HG03280 (cell line): Measurements from ENCODE around the gene MZB1.
"Not testable (repeated sequence)": the region's sequence is repeated elsewhere in the genome, so short reads cannot be mapped to it uniquely, and the experiment has no call there.

Experiments
- ATAC-seq: cut with Tn5 transposase; IDR thresholded peaks from one replicate; pipeline ENCODE4 v1.9.1; 2021; ENCODE audit warnings: mild to moderate bottlenecking, moderate library complexity; ENCODE audit not compliant: unreplicated experiment

Gene MZB1

GRCh38 chr5:139378101-139378825 lies 11.4 kb downstream of the MZB1 start:
- no peak for ATAC-seq

DNA sequence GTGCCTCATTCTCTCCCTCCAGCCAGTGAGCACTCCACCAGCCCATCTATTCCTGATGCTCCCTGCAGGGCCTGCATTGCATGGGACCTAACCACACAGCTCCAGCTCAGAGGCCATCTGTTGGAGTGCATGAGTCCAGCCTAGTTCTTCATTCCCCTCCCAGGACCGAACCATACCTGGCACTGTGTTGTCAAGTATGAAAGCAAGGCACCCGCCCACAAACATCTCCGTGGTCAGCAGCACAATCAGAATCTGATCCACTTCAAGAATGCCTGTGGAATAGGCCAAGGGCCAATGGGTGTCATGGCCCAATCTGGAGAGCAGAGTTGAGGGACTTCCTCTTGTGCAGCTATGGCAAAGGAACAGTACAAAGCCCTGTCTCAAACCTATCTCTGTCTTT lies 12.5 kb downstream of the MZB1 start:
- no peak for ATAC-seq

DNA sequence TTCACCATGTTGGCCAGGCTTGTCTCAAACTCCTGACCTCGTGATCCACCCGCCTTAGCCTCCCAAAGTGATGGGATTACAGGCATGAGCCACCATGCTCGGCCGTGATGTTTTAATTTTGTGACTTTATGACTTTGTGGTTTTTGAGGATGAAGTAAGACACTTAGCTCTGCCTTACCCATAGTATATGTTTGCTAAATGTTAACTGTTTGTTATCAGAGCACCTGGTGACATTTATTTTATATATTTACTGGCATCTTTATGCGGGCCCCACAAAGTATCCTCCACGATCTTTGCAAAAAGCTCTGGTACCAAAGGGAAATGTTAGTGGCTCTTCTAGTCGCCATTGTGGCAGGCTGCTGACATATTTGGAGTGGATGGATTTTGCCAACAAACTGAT lies 13.3 kb downstream of the MZB1 start:
- ATAC-seq, result no peak

- no peak for ATAC-seq
Measured at GRCh38 chr5:139374909-139375308, 14.8 kb downstream of the MZB1 start.

GRCh38 chr5:139371482-139372435 lies 18.0 kb downstream of the MZB1 start:
- no peak for ATAC-seq

DNA sequence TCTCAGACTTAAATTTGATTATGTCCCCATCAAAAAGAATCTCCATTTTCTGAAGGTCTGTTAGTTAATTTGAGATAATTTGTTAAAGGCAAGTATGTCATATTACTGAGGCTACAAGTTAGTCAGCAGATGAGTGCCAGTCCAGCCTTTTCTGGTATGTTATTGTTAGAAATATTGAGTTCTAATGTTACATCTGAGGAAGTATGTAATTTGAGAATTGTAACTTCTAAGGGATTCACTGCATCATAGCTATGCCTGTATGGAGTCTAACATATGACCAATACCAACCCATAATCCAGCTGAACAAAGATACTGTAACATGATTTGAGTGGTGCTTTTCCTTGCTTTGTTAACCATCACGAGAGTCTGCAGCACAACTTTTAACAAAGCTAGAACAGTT lies 20.5 kb downstream of the MZB1 start:
- ATAC-seq, result no peak

GRCh38 chr5:139368613-139369012 lies 21.1 kb downstream of the MZB1 start:
- no peak for ATAC-seq

GRCh38 chr5:139364466-139364865 lies 25.2 kb downstream of the MZB1 start:
- no peak for ATAC-seq

- ATAC-seq, result no peak
Measured at GRCh38 chr5:139363937-139364336, 25.8 kb downstream of the MZB1 start.

DNA sequence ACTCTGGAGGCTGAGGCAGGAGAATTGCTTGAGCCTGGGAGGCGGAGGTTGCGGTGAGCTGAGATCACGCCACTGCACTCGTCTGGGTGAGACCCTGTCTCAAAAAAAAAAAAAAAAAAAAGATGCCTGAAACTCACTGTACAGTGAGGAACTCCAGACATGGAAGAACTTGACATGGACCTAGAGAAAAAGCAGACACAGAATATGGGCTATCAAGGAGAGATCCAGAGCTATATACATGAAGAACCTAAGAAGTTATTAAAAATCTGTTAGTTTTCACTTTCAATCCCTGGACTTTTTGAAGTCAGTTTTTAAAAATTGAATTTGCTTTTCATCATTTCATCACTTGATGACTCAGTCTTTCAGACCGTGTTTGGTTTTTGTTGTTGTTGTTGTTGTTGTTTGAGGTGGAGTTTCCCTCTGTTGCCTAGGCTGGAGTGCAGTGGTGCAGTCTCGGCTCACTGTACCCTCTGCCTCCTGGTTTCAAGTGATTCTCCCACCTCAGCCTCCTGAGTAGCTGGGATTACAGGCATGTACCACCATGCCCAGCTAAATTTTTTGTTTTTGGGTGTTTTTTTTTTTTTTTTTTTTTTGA lies 27.8 kb downstream of the MZB1 start:
- ATAC-seq, result no peak

DNA sequence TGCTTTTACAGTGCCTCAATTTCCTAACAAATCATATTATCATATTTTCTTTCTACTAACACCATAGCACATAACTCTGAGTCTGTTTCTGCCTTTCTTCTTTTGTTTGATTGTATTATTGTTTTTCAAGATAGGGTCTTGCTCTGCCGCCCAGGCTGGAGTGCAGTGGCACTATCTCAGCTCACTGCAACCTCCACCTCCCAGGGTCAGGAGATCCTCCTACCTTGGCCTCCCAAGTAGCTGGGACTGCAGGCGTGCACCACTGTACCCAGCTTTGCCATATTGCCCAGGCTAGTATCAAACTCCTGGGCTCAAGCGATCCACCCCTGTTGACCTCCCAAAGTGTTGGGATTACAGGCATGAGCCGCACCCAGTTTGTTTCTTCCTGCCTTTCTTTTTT lies 29.3 kb downstream of the MZB1 start:
- ATAC-seq, result no peak

GRCh38 chr5:139358064-139358463 lies 31.6 kb downstream of the MZB1 start:
- no peak for ATAC-seq

DNA sequence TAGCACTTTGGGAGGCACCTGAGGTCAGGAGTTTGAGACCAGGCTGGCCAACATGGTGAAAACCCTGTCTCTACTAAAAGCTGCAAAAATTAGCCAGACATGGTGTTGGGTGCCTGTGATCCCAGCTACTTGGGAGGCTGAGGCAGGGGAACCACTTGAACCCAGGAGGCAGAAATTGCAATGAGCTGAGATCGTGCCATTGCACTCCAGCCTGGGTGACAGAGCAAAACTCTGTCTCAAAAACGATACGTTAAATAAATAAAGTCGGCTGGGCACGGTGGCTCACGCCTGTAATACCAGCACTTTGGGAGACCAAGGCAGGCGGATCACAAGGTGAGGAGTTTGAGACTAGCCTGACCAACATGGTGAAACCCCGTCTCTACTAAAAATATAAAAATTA lies 33.8 kb downstream of the MZB1 start:
- not testable (repeated sequence) for ATAC-seq

DNA sequence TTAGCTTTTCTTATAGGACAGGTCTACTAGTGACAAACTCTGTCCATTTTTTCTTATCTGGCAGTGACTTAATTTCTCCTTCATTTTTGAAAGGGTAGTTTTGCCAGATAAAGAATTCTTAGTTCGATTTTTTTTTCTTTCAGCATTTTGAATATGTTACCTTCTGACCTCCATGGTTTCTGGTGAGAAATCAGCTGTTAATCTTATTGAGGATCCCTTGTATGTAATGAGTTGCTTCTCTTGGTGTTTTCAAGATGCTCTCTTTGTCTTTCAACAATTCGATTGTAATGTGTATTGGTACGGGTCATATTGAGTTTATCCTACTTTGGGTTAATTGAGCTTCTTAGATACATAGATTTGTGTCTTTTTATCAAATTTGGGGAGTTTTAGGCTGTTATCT lies 35.5 kb downstream of the MZB1 start:
- ATAC-seq, result no peak

DNA sequence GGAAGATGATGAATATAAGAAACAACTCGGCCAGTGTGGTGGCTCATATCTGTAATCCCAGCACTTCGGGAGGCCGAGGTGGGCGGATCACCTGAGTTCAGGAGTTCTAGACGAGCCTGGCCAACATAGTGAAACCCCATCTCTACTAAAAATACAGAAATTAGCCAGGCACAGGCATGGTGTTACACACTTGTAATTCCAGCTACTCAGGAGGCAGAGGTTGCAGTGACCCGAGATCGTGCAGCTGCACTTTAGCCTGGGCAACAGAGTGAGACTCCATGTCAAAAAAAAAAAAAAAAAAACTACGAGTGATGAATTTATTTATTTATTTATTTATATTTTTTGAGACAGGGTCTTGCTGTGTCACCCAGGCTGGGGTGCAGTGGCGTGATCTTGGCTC lies 41.9 kb downstream of the MZB1 start:
- ATAC-seq, result not testable (repeated sequence)

- ATAC-seq, result not testable (repeated sequence)
Measured at GRCh38 chr5:139345442-139345841, 44.3 kb downstream of the MZB1 start.

DNA sequence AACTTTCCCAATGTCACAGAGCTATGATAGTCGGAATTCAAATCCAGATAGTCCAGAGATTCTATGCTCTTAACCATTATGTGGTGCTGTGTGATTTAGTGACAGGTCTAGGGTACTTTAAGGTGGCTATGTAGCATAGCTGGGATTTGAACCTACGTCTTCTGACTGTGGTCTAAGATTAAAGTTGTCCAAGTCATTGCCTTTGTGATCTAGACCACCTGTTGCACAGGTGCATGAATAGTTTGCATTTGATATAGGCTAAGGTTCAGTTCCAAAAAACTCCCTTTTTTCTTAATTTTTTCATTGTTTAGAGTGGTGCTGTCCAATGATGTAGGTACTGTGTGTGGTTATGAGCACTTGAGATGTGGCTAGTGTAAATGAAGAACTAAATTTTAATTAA lies 45.5 kb downstream of the MZB1 start:
- ATAC-seq, result no peak

DNA sequence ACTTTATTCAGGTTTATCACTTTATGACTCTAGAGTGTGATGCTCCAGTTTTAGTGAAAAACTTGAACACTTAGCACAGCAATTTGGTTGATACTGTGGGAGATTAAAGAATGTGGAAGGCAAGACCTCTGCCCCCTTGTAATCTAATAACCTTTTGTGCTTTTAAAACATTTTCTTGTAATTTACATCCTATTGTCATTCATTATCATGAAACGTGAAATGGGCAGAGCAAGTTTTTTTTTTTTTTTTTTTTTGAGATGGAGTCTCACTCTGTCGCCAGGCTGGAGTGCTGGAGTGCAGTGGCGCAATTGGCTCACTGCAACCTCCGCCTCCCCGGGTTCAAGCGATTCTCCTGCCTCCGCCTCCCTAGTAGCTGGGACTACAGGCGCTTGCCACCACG lies 46.2 kb downstream of the MZB1 start:
- no peak for ATAC-seq

- ATAC-seq, result peak; percentile 53
Measured at GRCh38 chr5:139342423-139342723, 47.3 kb downstream of the MZB1 start.

GRCh38 chr5:139341689-139342422 lies 47.9 kb downstream of the MZB1 start, which contains the start of gene PAIP2:
TSS of gene PAIP2 (plus strand) at chr5:139341854. CDS start at chr5:139363785, 21,931 bp downstream.
- peak; percentile 92 for ATAC-seq

- ATAC-seq, result no peak
Measured at GRCh38 chr5:139341187-139341688, 48.5 kb downstream of the MZB1 start.
